SK-N-SH treated with all-trans-retinoic acid at 6 μM for 48 hours (cell line): ENCODE data around the gene TRIM37.
A peak's percentile ranks its signal among the peaks of the same experiment; 100 is the strongest.

Experiments
- ATAC-seq: fragments of 200-7000 bp; cut with Tn5 transposase; 3 replicates; pipeline ENCODE4 v1.9.1; 2020; ENCODE audit warnings: mild to moderate bottlenecking, moderate library complexity
- ARNTL ChIP-seq: fragments of 450-650 bp; formaldehyde crosslinking; IDR thresholded peaks from 2 replicates; pipeline ENCODE4 v1.5.0; 2020; ENCODE audit warnings: low read depth, mild to moderate bottlenecking, moderate library complexity, borderline replicate concordance
- BACH2 ChIP-seq: fragments of 250-450 bp; sonication (Bioruptor Pico); IDR thresholded peaks from 2 replicates; pipeline ENCODE4 v1.9.0; 2021; ENCODE audit warnings: mild to moderate bottlenecking, borderline replicate concordance
- CREB5 ChIP-seq: fragments of 250-450 bp; sonication (Bioruptor Pico); IDR thresholded peaks from 2 replicates; pipeline ENCODE4 v1.5.1; 2020; ENCODE audit warnings: low read depth, mild to moderate bottlenecking, moderate library complexity
- CSDC2 ChIP-seq: fragments of 250-450 bp; sonication (Bioruptor Pico); IDR thresholded peaks from 2 replicates; pipeline ENCODE4 v1.5.0; 2020; ENCODE audit warnings: mild to moderate bottlenecking, moderate library complexity
- CSRNP3 ChIP-seq: fragments of 250-450 bp; sonication (Bioruptor Pico); IDR thresholded peaks from 2 replicates; pipeline ENCODE4 v1.5.1; 2021; ENCODE audit warnings: mild to moderate bottlenecking, moderate library complexity
- ESRRG ChIP-seq: fragments of 250-450 bp; sonication (Bioruptor Pico); IDR thresholded peaks from 2 replicates; pipeline ENCODE4 v1.6.1; 2021; ENCODE audit warnings: mild to moderate bottlenecking
- GLIS3 ChIP-seq: fragments of 250-450 bp; sonication (Bioruptor Pico); IDR thresholded peaks from 2 replicates; pipeline ENCODE4 v1.5.0; 2020; ENCODE audit warnings: mild to moderate bottlenecking, moderate library complexity
- ISL1 ChIP-seq: fragments of 250-450 bp; sonication (Bioruptor Pico); IDR thresholded peaks from 2 replicates; pipeline ENCODE4 v2.1.2; 2022; ENCODE audit warnings: mild to moderate bottlenecking, moderate library complexity
- OSR1 ChIP-seq: fragments of 250-450 bp; sonication (Bioruptor Pico); IDR thresholded peaks from 2 replicates; pipeline ENCODE4 v1.8.0; 2022; ENCODE audit warnings: moderate library complexity, mild to moderate bottlenecking, inconsistent platforms
- PATZ1 ChIP-seq: fragments of 250-450 bp; sonication (Bioruptor Pico); IDR thresholded peaks from 2 replicates; pipeline ENCODE4 v1.8.0; 2020; ENCODE audit warnings: mild to moderate bottlenecking, moderate library complexity, borderline replicate concordance
- PPARA ChIP-seq: fragments of 250-450 bp; sonication (Bioruptor Pico); IDR thresholded peaks from 2 replicates; pipeline ENCODE4 v1.5.0; 2020; ENCODE audit warnings: mild to moderate bottlenecking, borderline replicate concordance
- RARB ChIP-seq: fragments of 250-450 bp; sonication (Bioruptor Pico); IDR thresholded peaks from 2 replicates; pipeline ENCODE4 v1.8.0; 2021; ENCODE audit warnings: mild to moderate bottlenecking, moderate library complexity
- SNAI2 ChIP-seq: fragments of 250-450 bp; sonication (Bioruptor Pico); IDR thresholded peaks from 2 replicates; pipeline ENCODE4 v1.5.0; 2020; ENCODE audit warnings: mild to moderate bottlenecking, moderate library complexity
- TCF4 ChIP-seq: fragments of 250-450 bp; sonication (Bioruptor Pico); IDR thresholded peaks from 2 replicates; pipeline ENCODE4 v1.8.0; 2021; ENCODE audit warnings: mild to moderate bottlenecking, moderate library complexity, borderline replicate concordance
- TOX ChIP-seq: fragments of 250-450 bp; sonication (Bioruptor Pico); IDR thresholded peaks from 2 replicates; pipeline ENCODE4 v1.8.0; 2021; ENCODE audit warnings: mild to moderate bottlenecking, moderate library complexity, borderline replicate concordance
- ZC3H10 ChIP-seq: fragments of 250-450 bp; sonication (Bioruptor Pico); IDR thresholded peaks from 2 replicates; pipeline ENCODE4 v1.5.1; 2021; ENCODE audit warnings: mild to moderate bottlenecking, moderate library complexity
- ZFP3 ChIP-seq: fragments of 250-450 bp; sonication (Bioruptor Pico); IDR thresholded peaks from 2 replicates; pipeline ENCODE4 v1.5.0; 2020; ENCODE audit warnings: mild to moderate bottlenecking, moderate library complexity
- ZFP30 ChIP-seq: fragments of 450-650 bp; formaldehyde crosslinking; IDR thresholded peaks from 2 replicates; pipeline ENCODE4 v1.5.0; 2022; ENCODE audit warnings: mild to moderate bottlenecking, moderate library complexity
- ZNF565 ChIP-seq: fragments of 450-650 bp; formaldehyde crosslinking; conservative IDR thresholded peaks from 2 replicates; pipeline ENCODE4 v1.5.0; 2020; ENCODE audit warnings: low read depth, mild to moderate bottlenecking, moderate library complexity
- ZNF70 ChIP-seq: fragments of 450-650 bp; formaldehyde crosslinking; IDR thresholded peaks from 2 replicates; pipeline ENCODE4 v1.5.0; 2020; ENCODE audit warnings: mild to moderate bottlenecking, moderate library complexity
- TF ChIP-seq, protein P1 (sequence below): fragments of 250-450 bp; sonication (Bioruptor Pico); IDR thresholded peaks from 2 replicates; pipeline ENCODE4 v1.5.0; 2020; ENCODE audit warnings: mild to moderate bottlenecking, moderate library complexity

Gene TRIM37

DNA sequence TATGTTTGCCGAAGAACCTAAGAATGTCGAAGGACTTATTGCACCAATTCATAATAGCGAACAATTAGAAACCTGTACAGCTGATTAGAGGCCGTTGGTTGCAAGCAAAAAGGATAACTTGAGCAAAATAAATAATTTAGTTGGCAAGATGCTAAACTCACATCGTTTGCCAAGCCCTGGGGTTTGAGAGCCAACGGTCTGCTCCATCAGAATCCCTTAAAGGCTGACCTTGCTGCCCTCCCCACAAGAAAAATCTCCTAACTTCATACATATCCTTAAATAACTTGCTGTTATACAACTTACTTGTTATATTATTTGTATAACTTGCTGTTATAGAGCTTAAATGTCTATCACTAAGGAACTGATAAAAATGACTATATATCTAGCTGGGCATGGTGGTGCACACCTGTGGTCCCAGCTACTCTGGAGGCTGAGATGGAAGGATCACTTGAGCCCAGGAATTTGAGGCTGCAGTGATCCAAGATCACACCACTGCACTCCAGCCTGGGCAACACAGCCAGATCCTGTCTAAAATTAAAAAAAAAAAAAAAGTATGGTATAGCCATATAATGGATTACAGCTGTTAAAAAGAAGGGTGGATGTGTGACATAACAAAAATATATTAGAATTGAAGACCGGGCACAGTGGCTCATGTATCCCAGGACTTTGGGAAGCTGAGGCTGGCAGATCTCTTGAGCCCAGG, 1.9 kb upstream of the TRIM37 start:
- ATAC-seq: no peak
- TF ChIP-seq TCF4 (CRISPR knock-in tag): no peak
- TF ChIP-seq ARNTL (CRISPR knock-in tag): no peak
- TF ChIP-seq ZNF565: no peak
- TF ChIP-seq OSR1 (CRISPR knock-in tag): no peak
- TF ChIP-seq CSDC2: no peak
- TF ChIP-seq ZFP3 (CRISPR knock-in tag): no peak
- no peak for TF ChIP-seq PPARA (CRISPR knock-in tag)
- TF ChIP-seq ISL1 (CRISPR knock-in tag): no peak
- TF ChIP-seq ZNF70: no peak
- no peak for TF ChIP-seq RARB (CRISPR knock-in tag)
- TF ChIP-seq ZC3H10: no peak

DNA sequence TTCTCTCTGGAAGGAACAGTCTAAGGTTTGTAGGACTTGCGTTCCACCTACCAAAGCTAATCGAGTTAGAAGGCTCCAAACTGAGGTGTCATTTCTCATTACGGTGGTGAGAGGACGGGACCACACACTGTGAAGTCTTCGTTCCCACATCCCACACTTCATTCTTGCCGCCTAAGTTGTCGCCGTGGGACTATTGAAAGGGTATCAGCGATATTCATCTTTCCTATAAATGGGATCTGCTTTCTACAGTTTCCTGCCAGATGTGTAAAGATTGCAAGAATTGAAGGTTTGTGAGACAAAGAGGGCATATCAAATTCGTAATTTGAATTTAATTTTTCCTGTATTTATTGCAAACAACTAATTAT, 608 bp upstream of the TRIM37 start:
- TF ChIP-seq OSR1 (CRISPR knock-in tag) (no peak), CSRNP3 (CRISPR knock-in tag) (peak; percentile 43; the same call in 1 of the 2 replicates)
- TF ChIP-seq, all 23 proteins: peak for 1
- no peak for ATAC-seq

- peak; percentile 65 for ATAC-seq
- TF ChIP-seq ZFP3 (CRISPR knock-in tag) (0 out of 2 replicates have a peak, but pooled peaks have one; percentile 12), TOX (CRISPR knock-in tag) (no peak)
Measured at GRCh38 chr17:59105852-59106462, 723 bp downstream of the TRIM37 start.

DNA sequence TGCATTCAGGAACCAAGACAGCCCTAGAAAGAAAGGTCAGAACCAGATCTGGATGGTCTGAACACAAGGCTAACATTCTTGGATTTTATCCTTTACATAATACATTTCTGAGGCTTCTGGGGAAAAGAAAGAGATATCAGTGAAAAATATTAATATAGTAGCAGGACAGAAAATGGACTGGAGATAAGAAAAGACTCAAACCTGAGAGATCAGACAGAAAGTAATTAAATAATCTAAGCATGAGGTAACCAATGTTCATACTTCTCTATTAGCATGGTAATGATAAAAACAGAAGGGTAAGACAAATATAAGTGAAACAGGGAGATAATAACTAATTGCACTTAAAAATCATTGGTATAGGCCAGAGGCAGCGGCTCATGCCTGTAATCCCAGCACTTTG, 5.5 kb downstream of the TRIM37 start:
- ATAC-seq: no peak
- TF ChIP-seq PATZ1 (CRISPR knock-in tag) (no peak), ESRRG (no peak), CREB5 (CRISPR knock-in tag) (no peak), ZNF70 (no peak), ISL1 (CRISPR knock-in tag) (peak; percentile 46; the same call in 1 of the 2 replicates), ZFP3 (CRISPR knock-in tag) (no peak)
- TF ChIP-seq, protein P1, sequence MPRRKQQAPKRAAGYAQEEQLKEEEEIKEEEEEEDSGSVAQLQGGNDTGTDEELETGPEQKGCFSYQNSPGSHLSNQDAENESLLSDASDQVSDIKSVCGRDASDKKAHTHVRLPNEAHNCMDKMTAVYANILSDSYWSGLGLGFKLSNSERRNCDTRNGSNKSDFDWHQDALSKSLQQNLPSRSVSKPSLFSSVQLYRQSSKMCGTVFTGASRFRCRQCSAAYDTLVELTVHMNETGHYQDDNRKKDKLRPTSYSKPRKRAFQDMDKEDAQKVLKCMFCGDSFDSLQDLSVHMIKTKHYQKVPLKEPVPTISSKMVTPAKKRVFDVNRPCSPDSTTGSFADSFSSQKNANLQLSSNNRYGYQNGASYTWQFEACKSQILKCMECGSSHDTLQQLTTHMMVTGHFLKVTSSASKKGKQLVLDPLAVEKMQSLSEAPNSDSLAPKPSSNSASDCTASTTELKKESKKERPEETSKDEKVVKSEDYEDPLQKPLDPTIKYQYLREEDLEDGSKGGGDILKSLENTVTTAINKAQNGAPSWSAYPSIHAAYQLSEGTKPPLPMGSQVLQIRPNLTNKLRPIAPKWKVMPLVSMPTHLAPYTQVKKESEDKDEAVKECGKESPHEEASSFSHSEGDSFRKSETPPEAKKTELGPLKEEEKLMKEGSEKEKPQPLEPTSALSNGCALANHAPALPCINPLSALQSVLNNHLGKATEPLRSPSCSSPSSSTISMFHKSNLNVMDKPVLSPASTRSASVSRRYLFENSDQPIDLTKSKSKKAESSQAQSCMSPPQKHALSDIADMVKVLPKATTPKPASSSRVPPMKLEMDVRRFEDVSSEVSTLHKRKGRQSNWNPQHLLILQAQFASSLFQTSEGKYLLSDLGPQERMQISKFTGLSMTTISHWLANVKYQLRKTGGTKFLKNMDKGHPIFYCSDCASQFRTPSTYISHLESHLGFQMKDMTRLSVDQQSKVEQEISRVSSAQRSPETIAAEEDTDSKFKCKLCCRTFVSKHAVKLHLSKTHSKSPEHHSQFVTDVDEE (CRISPR knock-in tag): no peak

DNA sequence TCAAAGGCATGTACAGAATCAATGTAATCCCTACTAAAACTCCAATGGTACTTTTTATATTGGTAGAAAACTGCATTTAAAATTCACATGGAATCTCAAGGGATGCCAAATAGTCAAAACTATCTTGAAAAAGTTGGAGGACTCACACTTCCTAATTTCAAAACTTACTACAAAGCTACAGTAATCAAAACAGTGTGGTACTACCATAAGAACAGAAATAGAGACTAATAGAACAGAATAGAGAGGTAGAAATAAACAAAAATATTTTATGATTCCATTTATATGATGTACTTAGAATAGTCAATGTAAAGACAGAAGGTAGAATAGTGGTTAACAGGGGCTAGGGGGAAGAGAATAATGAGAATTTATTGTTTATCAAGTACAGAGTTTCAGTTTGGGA, 8.8 kb downstream of the TRIM37 start:
- ATAC-seq: no peak
- TF ChIP-seq TCF4 (CRISPR knock-in tag) (no peak), ISL1 (CRISPR knock-in tag) (no peak), ZNF70 (no peak), RARB (CRISPR knock-in tag) (no peak), ZC3H10 (no peak), ZFP3 (CRISPR knock-in tag) (no peak), PPARA (CRISPR knock-in tag) (no peak), ZNF565 (no peak), ZFP30 (CRISPR knock-in tag) (no peak), CREB5 (CRISPR knock-in tag) (no peak), CSDC2 (no peak), GLIS3 (CRISPR knock-in tag) (no peak), ARNTL (CRISPR knock-in tag) (no peak), SNAI2 (CRISPR knock-in tag) (no peak), BACH2 (no peak)
- TF ChIP-seq, protein P1 (CRISPR knock-in tag): no peak
